ENCODE measurements around the gene RRP1. TPM values are rescaled to one million over a fixed set of nuclear protein-coding genes. Genes with fewer than 3 reads are reported as not detected.

Gene RRP1
- total RNA-seq, 1 experiment from 2014 or later: 76.7 TPM

- no peak for TF ChIP-seq CTCF (conservative IDR thresholded peaks at IDR 0.05)
- no peak overlapping the region for H3K27ac ChIP-seq (ENCODE audit: insufficient read length, low read depth, low read length)
- H3K4me2 ChIP-seq (ENCODE audit: insufficient read depth, insufficient read length, low read length): no peak overlapping the region
- DNase-seq: no peak
- no peak overlapping the region for H3K14ac ChIP-seq (ENCODE audit: insufficient read depth, low read length)
- no peaks in the 10 kb centered on the region for H3K23me2 ChIP-seq (ENCODE audit: insufficient read length, low read depth, low read length, poor library complexity, severe bottlenecking)
- H3K27me3 ChIP-seq (ENCODE audit: insufficient read depth, low read length): no peaks in the 10 kb centered on the region
- Mint-ChIP-seq H3K36me3 (ENCODE audit: insufficient read depth in 1 of 3, low read depth in 3 of 3) (peaks cover 5 to 22% (median 17%) of the 10 kb centered on the region in 3 experiments; a peak in 6 of 7 replicates), H3K9me3 (no peaks in the 10 kb centered on the region), H3K4me1 (peaks cover 3 to 9% of the 10 kb centered on the region in 2 experiments), H3K27me3 (ENCODE audit: low read depth) (no peaks in the 10 kb centered on the region), H3K27ac (no peak overlapping the region), H3K4me3 (no peak overlapping the region)
- no peak overlapping the region for H3K4ac ChIP-seq (ENCODE audit: low read depth, low read length)
- no peak overlapping the region for H2BK12ac ChIP-seq (ENCODE audit: insufficient read length, low read depth, low read length)
- no peak overlapping the region for H3K23ac ChIP-seq (ENCODE audit: insufficient read length, low read depth, low read length)
- H4K8ac ChIP-seq (replicated peaks; ENCODE audit: insufficient read length, low read depth, low read length): no peak overlapping the region
- H3K9me3 ChIP-seq (ENCODE audit: control insufficient read depth, low read depth, low read length): no peaks in the 10 kb centered on the region
- no peak overlapping the region for H2BK5ac ChIP-seq (ENCODE audit: insufficient read length, low read length)
- H3K56ac ChIP-seq (ENCODE audit: insufficient read length, low read depth, low read length): no peak overlapping the region
- H3K18ac ChIP-seq (ENCODE audit: insufficient read length, low read depth, low read length): no peak overlapping the region
- no peaks in the 10 kb centered on the region for H3K79me2 ChIP-seq (ENCODE audit: insufficient read depth, low read length)
- H2BK15ac ChIP-seq (ENCODE audit: low read depth, low read length): no peak overlapping the region
- H2BK120ac ChIP-seq (ENCODE audit: low read depth, low read length, poor library complexity, severe bottlenecking): no peak overlapping the region
- WGBS (ENCODE audit: extremely low coverage, insufficient read length, low lambda C conversion rate): no CpG with 5 or more reads among the region's 18 CpGs
- H4K91ac ChIP-seq (ENCODE audit: insufficient read length, low read depth, low read length): no peak overlapping the region
- no peak overlapping the region for H2AK5ac ChIP-seq (ENCODE audit: insufficient read length, low read length)
- no peak overlapping the region for H2AFZ ChIP-seq (ENCODE audit: low read length)
- H4K20me1 ChIP-seq (ENCODE audit: control insufficient read depth, insufficient read depth, insufficient read length): no peaks in the 10 kb centered on the region
- no peak overlapping the region for H4K5ac ChIP-seq (ENCODE audit: insufficient read length, low read depth, low read length)
- H3K4me1 ChIP-seq (ENCODE audit: insufficient read depth, low read length): no peaks in the 10 kb centered on the region
- H2BK20ac ChIP-seq (ENCODE audit: low read depth, low read length, poor library complexity, severe bottlenecking): no peak overlapping the region
- no peaks in the 10 kb centered on the region for H3K79me1 ChIP-seq (ENCODE audit: insufficient read depth, low read depth, low read length, poor library complexity, severe bottlenecking)
- no peak overlapping the region for H3T11ph ChIP-seq (ENCODE audit: low read length)
- H3K9ac ChIP-seq (ENCODE audit: extremely low read depth, insufficient read length, low read length): no peak overlapping the region
Measured at GRCh38 chr21:43808367-43808766, 19.0 kb downstream of the RRP1 start.

All from H9 (cell line).